SK-N-SH treated with all-trans-retinoic acid at 6 μM for 48 hours (cell line): ENCODE results near the gene PPFIA4.
"Not testable (repeated sequence)": the region's sequence is repeated elsewhere in the genome, so short reads cannot be mapped to it uniquely, and the experiment has no call there.

Experiments used
- ATAC-seq: fragments of 200-7000 bp; cut with Tn5 transposase; 3 replicates; pipeline ENCODE4 v1.9.1; 2020; ENCODE audit warnings: mild to moderate bottlenecking, moderate library complexity
- BACH2 ChIP-seq: fragments of 250-450 bp; sonication (Bioruptor Pico); IDR thresholded peaks from 2 replicates; pipeline ENCODE4 v1.9.0; 2021; ENCODE audit warnings: mild to moderate bottlenecking, borderline replicate concordance
- GLIS3 ChIP-seq: fragments of 250-450 bp; sonication (Bioruptor Pico); IDR thresholded peaks from 2 replicates; pipeline ENCODE4 v1.5.0; 2020; ENCODE audit warnings: mild to moderate bottlenecking, moderate library complexity
- OSR1 ChIP-seq: fragments of 250-450 bp; sonication (Bioruptor Pico); IDR thresholded peaks from 2 replicates; pipeline ENCODE4 v1.8.0; 2022; ENCODE audit warnings: moderate library complexity, mild to moderate bottlenecking, inconsistent platforms
- SNAI2 ChIP-seq: fragments of 250-450 bp; sonication (Bioruptor Pico); IDR thresholded peaks from 2 replicates; pipeline ENCODE4 v1.5.0; 2020; ENCODE audit warnings: mild to moderate bottlenecking, moderate library complexity
- TOX ChIP-seq: fragments of 250-450 bp; sonication (Bioruptor Pico); IDR thresholded peaks from 2 replicates; pipeline ENCODE4 v1.8.0; 2021; ENCODE audit warnings: mild to moderate bottlenecking, moderate library complexity, borderline replicate concordance
- ZNF70 ChIP-seq: fragments of 450-650 bp; formaldehyde crosslinking; IDR thresholded peaks from 2 replicates; pipeline ENCODE4 v1.5.0; 2020; ENCODE audit warnings: mild to moderate bottlenecking, moderate library complexity
- ZNF8 ChIP-seq: fragments of 450-650 bp; formaldehyde crosslinking; IDR thresholded peaks from 2 replicates; pipeline ENCODE4 v1.5.0; 2020; ENCODE audit warnings: mild to moderate bottlenecking, moderate library complexity
- TF ChIP-seq, protein P1 (sequence below): fragments of 250-450 bp; sonication (Bioruptor Pico); IDR thresholded peaks from 2 replicates; pipeline ENCODE4 v1.5.1; 2021; ENCODE audit warnings: mild to moderate bottlenecking, moderate library complexity
- TF ChIP-seq, protein P2 (sequence below): fragments of 250-450 bp; sonication (Bioruptor Pico); IDR thresholded peaks from 2 replicates; pipeline ENCODE4 v1.8.0; 2021; ENCODE audit warnings: low read depth, mild to moderate bottlenecking, moderate library complexity, borderline replicate concordance
- TF ChIP-seq, protein P3 (sequence below): fragments of 250-450 bp; sonication (Bioruptor Pico); IDR thresholded peaks from 2 replicates; pipeline ENCODE4 v1.8.0; 2020; ENCODE audit warnings: mild to moderate bottlenecking, moderate library complexity, borderline replicate concordance
- TF ChIP-seq, protein P4 (sequence below): fragments of 250-450 bp; sonication (Bioruptor Pico); IDR thresholded peaks from 2 replicates; pipeline ENCODE4 v1.5.0; 2020; ENCODE audit warnings: mild to moderate bottlenecking, moderate library complexity
- TF ChIP-seq, protein P5 (sequence below): fragments of 250-450 bp; sonication (Bioruptor Pico); IDR thresholded peaks from 2 replicates; pipeline ENCODE4 v1.5.1; 2020; ENCODE audit warnings: low read depth, mild to moderate bottlenecking, moderate library complexity

Gene PPFIA4

DNA sequence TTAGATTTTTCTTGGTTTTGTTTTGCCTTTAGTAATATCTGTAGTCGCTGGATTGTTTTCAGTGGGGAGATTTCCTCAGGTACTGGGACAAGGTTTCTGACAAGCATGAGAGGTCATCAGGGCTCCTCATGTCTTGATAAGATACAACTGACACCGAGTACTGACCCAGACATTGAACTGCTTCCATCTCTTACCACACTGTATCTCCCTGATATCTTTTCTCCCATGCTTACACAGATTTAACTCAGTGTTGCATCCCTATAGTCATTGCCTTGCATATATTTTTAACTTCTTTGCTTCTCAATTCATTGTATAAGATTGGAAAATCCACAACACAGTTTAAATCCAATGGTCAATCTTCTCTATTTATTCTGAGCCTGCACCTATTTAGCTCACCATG is 46.8 kb upstream of the PPFIA4 start:
- TF ChIP-seq, protein P1, sequence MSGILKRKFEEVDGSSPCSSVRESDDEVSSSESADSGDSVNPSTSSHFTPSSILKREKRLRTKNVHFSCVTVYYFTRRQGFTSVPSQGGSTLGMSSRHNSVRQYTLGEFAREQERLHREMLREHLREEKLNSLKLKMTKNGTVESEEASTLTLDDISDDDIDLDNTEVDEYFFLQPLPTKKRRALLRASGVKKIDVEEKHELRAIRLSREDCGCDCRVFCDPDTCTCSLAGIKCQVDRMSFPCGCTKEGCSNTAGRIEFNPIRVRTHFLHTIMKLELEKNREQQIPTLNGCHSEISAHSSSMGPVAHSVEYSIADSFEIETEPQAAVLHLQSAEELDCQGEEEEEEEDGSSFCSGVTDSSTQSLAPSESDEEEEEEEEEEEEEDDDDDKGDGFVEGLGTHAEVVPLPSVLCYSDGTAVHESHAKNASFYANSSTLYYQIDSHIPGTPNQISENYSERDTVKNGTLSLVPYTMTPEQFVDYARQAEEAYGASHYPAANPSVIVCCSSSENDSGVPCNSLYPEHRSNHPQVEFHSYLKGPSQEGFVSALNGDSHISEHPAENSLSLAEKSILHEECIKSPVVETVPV (CRISPR knock-in tag): no peak
- no peak for TF ChIP-seq ZNF8 (CRISPR knock-in tag)
- TF ChIP-seq GLIS3: no peak
- TF ChIP-seq, protein P2, sequence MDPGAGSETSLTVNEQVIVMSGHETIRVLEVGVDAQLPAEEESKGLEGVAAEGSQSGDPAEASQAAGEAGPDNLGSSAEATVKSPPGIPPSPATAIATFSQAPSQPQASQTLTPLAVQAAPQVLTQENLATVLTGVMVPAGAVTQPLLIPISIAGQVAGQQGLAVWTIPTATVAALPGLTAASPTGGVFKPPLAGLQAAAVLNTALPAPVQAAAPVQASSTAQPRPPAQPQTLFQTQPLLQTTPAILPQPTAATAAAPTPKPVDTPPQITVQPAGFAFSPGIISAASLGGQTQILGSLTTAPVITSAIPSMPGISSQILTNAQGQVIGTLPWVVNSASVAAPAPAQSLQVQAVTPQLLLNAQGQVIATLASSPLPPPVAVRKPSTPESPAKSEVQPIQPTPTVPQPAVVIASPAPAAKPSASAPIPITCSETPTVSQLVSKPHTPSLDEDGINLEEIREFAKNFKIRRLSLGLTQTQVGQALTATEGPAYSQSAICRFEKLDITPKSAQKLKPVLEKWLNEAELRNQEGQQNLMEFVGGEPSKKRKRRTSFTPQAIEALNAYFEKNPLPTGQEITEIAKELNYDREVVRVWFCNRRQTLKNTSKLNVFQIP (CRISPR knock-in tag): no peak
- ATAC-seq: no peak

DNA sequence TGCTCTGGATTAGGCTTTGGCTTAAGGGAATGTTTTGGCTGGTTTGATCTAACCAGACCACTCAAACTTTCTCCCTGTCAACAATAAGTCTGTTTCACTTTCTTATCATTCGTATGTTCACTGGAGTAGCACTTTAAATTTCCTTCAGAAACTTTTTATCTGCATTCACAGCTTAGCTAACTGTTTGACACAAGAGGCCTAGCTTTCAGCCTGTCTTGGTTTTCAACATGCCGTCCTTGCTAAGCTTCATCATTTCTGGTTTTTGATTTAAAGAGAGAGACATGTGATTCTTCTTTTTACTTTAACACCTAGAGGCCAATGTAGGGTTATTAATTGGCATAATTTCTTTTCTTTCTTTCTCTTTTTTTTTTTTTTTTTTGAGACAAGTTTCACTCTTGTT is 44.4 kb upstream of the PPFIA4 start:
- no peak for ATAC-seq
- TF ChIP-seq, protein P3, sequence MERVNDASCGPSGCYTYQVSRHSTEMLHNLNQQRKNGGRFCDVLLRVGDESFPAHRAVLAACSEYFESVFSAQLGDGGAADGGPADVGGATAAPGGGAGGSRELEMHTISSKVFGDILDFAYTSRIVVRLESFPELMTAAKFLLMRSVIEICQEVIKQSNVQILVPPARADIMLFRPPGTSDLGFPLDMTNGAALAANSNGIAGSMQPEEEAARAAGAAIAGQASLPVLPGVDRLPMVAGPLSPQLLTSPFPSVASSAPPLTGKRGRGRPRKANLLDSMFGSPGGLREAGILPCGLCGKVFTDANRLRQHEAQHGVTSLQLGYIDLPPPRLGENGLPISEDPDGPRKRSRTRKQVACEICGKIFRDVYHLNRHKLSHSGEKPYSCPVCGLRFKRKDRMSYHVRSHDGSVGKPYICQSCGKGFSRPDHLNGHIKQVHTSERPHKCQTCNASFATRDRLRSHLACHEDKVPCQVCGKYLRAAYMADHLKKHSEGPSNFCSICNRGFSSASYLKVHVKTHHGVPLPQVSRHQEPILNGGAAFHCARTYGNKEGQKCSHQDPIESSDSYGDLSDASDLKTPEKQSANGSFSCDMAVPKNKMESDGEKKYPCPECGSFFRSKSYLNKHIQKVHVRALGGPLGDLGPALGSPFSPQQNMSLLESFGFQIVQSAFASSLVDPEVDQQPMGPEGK (CRISPR knock-in tag): no peak
- no peak for TF ChIP-seq OSR1 (CRISPR knock-in tag)
- no peak for TF ChIP-seq ZNF70 (CRISPR knock-in tag)
- TF ChIP-seq, protein P4, sequence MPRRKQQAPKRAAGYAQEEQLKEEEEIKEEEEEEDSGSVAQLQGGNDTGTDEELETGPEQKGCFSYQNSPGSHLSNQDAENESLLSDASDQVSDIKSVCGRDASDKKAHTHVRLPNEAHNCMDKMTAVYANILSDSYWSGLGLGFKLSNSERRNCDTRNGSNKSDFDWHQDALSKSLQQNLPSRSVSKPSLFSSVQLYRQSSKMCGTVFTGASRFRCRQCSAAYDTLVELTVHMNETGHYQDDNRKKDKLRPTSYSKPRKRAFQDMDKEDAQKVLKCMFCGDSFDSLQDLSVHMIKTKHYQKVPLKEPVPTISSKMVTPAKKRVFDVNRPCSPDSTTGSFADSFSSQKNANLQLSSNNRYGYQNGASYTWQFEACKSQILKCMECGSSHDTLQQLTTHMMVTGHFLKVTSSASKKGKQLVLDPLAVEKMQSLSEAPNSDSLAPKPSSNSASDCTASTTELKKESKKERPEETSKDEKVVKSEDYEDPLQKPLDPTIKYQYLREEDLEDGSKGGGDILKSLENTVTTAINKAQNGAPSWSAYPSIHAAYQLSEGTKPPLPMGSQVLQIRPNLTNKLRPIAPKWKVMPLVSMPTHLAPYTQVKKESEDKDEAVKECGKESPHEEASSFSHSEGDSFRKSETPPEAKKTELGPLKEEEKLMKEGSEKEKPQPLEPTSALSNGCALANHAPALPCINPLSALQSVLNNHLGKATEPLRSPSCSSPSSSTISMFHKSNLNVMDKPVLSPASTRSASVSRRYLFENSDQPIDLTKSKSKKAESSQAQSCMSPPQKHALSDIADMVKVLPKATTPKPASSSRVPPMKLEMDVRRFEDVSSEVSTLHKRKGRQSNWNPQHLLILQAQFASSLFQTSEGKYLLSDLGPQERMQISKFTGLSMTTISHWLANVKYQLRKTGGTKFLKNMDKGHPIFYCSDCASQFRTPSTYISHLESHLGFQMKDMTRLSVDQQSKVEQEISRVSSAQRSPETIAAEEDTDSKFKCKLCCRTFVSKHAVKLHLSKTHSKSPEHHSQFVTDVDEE (CRISPR knock-in tag): no peak
- TF ChIP-seq, protein P5, sequence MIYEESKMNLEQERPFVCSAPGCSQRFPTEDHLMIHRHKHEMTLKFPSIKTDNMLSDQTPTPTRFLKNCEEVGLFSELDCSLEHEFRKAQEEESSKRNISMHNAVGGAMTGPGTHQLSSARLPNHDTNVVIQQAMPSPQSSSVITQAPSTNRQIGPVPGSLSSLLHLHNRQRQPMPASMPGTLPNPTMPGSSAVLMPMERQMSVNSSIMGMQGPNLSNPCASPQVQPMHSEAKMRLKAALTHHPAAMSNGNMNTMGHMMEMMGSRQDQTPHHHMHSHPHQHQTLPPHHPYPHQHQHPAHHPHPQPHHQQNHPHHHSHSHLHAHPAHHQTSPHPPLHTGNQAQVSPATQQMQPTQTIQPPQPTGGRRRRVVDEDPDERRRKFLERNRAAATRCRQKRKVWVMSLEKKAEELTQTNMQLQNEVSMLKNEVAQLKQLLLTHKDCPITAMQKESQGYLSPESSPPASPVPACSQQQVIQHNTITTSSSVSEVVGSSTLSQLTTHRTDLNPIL: no peak
- TF ChIP-seq, protein P1 (CRISPR knock-in tag): no peak
- TF ChIP-seq SNAI2: no peak
- TF ChIP-seq TOX (CRISPR knock-in tag): no peak

DNA sequence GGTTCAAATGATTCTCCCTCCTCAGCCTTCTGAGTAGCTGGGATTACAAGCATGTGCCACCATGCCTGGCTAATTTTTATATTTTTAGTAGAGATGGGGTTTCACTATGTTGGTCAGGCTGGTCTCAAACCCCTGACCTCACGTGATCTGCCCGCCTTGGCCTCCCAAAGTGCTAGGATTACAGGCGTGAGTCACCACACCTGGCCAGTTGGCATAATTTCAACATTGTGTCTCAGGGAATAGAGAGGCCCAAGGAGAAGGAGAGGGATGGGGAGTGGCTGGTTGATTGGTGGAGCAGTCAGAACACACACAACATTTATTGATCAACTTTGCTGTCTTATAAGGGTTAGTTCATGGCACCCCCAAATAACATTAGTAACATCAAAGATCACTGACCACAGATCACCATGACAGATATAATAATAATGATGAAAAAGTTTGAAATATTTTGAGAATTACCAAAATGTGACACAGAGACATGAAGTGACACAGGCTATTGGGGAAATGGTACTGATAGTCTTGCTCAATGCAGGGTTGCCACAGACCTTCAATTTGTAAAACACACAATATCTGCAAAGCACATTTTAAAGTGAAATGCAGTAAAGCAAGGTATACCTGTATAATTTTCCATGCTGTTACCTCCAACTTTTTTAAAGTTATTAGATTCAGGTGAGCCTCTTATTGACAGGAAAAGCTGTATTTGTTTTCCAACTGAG is 43.4 kb upstream of the PPFIA4 start:
- TF ChIP-seq, protein P5: no peak
- no peak for TF ChIP-seq BACH2 (CRISPR knock-in tag)
- no peak for TF ChIP-seq ZNF70 (CRISPR knock-in tag)
- no peak for ATAC-seq

DNA sequence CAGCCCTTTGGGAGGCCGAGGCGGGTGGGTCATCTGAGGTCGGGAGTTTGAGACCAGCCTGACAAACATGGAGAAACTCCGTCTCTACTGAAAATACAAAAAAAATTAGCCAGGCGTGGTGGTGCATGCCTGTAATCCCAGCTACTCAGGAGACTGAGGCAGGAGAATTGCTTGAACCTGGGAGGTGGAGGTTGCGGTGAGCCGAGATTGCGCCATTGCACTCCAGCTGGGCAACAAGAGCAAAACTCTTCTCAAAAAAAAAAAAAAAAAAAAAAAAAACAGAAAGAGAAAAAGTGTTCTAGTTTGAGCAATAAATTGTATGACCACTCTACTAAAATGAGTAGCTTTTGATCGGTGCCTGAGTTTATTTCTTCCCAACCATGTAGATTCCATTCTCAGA is 40.2 kb upstream of the PPFIA4 start:
- not testable (repeated sequence) for ATAC-seq
